Neural progenitor cell (in vitro differentiated cells): ENCODE results near the gene CAND2.

Source experiments
- CTCF ChIP-seq: fragments of 200-600 bp; sonication (generic); IDR thresholded peaks from 2 replicates; pipeline ENCODE4 v1.5.1; 2017; ENCODE audit warnings: antibody characterized with exemption, mild to moderate bottlenecking
- EZH2 ChIP-seq: fragments of 200-600 bp; sonication (generic); IDR thresholded peaks from 2 replicates; pipeline ENCODE4 v1.6.1; 2017; ENCODE audit warnings: antibody characterized with exemption, mild to moderate bottlenecking, moderate library complexity
- EZH2phosphoT487 ChIP-seq: fragments of 200-600 bp; sonication (generic); IDR thresholded peaks from 2 replicates; pipeline ENCODE4 v1.6.1; 2017; ENCODE audit warnings: antibody characterized with exemption

- TF ChIP-seq CTCF (no peak), EZH2 (no peak), EZH2phosphoT487 (no peak)
These were observed 42.9 kb downstream of the CAND2 start for GRCh38 chr3:12839156-12839946.
